Suprapubic skin (tissue), 4 donors: ENCODE results near the gene KRTAP10-7.
"Not testable (repeated sequence)": the region's sequence is repeated elsewhere in the genome, so short reads cannot be mapped to it uniquely, and the experiment has no call there.

Experiments used
- POLR2A ChIP-seq, 2 donors: fragments of 450-650 bp; IDR thresholded peaks; one replicate each; pipeline ENCODE4 v1.6.1; 2017; ENCODE audit warnings: antibody characterized with exemption in 2 of 2, mild to moderate bottlenecking in 2 of 2, moderate library complexity in 2 of 2
- POLR2AphosphoS5 ChIP-seq, 3 donors: sonication (generic); formaldehyde crosslinking; IDR thresholded peaks; one replicate each; pipeline ENCODE4 v1.6.1; 2017; ENCODE audit warnings: antibody characterized with exemption in 3 of 3
- TF ChIP-seq, protein P1 (sequence below), 2 donors: fragments of 200-600 bp in 1 of 2; fragments of 450-650 bp in 1 of 2; sonication (generic) in 1 of 2; IDR thresholded peaks; one replicate each; pipeline ENCODE4 v1.5.1; 2016 to 2019; ENCODE audit warnings: antibody characterized with exemption in 2 of 2, mild to moderate bottlenecking in 1 of 2, moderate library complexity in 1 of 2

DNA sequence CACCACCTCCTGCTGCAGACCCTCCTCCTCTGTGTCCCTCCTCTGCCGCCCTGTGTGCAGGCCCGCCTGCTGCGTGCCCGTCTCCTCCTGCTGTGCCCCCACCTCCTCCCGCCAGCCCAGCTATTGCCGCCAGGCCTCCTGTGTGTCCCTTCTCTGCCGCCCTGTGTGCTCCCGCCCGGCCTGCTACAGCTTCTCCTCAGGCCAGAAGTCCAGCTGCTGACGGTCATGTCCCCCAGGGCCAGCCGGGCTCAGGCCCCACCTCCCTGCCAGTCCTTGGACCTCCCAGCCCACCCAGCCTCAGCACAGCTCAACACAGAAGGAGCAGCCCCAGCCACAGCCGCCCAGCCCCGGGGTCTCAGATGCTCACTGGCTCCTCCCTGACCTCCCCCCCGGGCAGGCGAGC, 27.4 kb downstream of the KRTAP10-7 start:
- TF ChIP-seq, protein P1, sequence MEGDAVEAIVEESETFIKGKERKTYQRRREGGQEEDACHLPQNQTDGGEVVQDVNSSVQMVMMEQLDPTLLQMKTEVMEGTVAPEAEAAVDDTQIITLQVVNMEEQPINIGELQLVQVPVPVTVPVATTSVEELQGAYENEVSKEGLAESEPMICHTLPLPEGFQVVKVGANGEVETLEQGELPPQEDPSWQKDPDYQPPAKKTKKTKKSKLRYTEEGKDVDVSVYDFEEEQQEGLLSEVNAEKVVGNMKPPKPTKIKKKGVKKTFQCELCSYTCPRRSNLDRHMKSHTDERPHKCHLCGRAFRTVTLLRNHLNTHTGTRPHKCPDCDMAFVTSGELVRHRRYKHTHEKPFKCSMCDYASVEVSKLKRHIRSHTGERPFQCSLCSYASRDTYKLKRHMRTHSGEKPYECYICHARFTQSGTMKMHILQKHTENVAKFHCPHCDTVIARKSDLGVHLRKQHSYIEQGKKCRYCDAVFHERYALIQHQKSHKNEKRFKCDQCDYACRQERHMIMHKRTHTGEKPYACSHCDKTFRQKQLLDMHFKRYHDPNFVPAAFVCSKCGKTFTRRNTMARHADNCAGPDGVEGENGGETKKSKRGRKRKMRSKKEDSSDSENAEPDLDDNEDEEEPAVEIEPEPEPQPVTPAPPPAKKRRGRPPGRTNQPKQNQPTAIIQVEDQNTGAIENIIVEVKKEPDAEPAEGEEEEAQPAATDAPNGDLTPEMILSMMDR (IDR thresholded peaks at IDR 0.05) = not testable (repeated sequence)
- TF ChIP-seq POLR2A, POLR2AphosphoS5 (IDR thresholded peaks at IDR 0.05): not testable (repeated sequence)
